NK-92 (cell line): ENCODE data around the gene GCNT3.
A peak's percentile ranks its signal among the peaks of the same experiment; 100 is the strongest.
"Not testable (repeated sequence)": the region's sequence is repeated elsewhere in the genome, so short reads cannot be mapped to it uniquely, and the experiment has no call there.

Experiments used
- DNase-seq: peaks from one replicate; lab custom pipeline; 2025; ENCODE audit not compliant: unreplicated experiment; lab: John Stamatoyannopoulos, UW

Gene GCNT3

GRCh38 chr15:59615661-59616060, 4.1 kb downstream of the GCNT3 start:
- DNase-seq: no peak

DNA sequence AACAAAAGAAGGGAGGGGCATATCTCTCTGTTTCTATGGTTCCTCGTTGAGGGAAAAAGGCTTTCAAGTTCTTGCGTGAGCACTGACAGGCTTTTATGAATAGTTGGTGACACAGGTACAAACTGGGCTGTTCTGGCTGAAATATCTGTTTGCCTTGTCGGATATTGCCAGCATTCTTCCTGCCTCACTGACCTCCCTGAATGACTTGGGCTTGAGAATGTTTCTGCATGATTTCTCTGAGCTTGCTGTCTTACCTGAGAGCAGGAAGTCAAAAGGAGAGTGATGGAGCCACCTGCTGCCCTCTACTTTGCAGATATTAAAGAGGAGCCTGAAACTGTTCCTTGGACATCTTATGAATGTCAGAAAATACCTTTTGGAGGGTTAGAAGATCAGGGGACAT, 4.8 kb downstream of the GCNT3 start:
- DNase-seq: no peak

GRCh38 chr15:59618406-59618805, 6.8 kb downstream of the GCNT3 start:
- DNase-seq: no peak

DNA sequence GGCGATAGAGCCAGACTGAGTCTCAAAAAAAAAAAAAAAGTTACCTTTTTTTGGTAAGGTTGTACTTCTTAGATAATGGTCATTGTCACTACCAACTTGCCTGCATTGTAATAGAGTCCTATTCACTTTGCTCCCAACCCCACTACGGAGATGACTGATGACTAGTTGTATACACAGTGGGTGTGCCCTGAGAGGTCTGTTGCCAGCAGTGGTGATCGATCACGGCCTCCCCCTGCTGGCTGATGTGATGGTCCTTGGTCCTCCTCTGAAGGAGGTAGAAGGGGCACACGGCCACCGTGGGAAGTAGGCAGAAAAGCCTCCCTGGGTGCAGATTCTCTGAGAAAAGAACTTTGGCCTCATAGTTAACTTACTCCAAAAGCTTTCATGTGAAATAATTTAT, 10.7 kb downstream of the GCNT3 start:
- no peak for DNase-seq

DNA sequence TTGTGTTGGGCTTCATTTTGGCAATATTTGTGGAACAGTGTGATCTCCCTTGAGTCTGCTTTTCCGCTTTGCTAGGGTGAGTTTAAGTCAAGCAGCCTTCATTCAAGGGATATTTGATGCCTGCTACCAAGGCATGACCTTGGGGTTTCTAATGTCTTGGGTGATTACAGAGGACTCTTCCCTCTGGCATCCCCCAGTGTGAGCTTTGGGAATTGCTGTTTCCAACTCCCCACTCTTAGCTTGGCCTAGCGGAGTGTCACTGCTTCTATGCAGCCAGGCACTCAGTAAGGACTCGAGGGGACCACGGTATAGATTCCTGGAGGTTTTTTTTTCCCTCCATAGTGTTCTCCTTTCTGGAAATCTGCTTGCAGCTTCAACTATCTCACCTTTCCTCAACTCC, 21.1 kb downstream of the GCNT3 start:
- no peak for DNase-seq

GRCh38 chr15:59636184-59636583, 24.6 kb downstream of the GCNT3 start:
- DNase-seq: no peak

DNA sequence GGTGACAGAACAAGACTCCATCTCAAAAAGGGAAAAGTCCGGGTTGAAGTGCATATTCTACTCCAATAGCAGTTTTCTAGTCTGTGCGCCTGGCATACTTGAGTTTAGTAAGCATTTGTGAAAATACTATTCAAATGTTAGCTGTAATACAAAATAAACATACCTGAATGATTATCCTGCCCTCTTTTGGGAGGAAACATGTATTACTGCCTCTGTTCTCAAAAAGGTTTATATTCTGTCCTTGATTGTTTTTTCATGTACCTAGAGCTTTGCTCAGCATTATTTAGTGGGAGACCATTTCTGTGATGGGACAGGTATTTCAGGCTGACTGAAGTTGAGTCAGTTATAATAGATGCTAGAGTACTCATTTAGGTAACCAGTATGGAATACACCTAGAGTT, 25.9 kb downstream of the GCNT3 start:
- DNase-seq: not testable (repeated sequence)

- DNase-seq: no peak
Measured at GRCh38 chr15:59642351-59642750, 30.8 kb downstream of the GCNT3 start.

DNA sequence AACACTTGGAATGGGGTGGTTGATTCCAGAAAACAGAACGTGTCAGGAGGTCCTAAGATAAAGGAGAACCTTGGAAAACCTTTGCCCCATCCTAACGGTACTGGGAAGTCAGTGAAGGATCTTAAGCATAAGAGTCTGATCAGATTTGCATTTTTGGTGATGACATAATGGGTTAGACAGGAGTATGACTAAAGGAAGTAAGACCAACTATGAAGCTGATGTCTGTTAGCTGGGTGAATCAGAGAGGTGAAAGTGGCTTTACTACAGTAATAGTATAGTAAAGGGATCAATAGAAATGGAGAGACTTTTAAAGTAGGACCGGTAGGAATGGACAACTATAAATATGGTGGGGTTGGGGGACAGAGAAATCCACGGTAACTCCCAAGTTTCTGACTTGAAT, 33.2 kb downstream of the GCNT3 start:
- DNase-seq: no peak

DNA sequence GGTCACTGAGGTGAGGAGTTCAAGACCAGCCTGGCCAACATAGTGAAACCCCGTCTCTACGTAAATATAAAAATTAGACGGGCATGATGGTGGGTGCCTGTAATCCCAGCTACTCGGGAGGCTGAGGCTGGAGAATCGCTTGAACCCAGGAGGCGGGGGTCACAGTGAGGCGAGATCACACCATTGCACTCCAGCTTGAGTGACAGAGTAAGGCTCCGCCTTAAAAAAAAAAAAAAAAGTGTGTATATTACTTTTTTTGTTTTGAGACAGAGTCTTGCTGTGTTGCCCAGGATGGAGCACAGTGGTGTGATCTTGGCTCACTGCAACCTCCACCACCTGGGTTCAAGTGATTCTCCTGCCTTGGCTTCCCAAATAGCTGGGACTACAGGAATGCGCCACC, 34.2 kb downstream of the GCNT3 start:
- DNase-seq: not testable (repeated sequence)

DNA sequence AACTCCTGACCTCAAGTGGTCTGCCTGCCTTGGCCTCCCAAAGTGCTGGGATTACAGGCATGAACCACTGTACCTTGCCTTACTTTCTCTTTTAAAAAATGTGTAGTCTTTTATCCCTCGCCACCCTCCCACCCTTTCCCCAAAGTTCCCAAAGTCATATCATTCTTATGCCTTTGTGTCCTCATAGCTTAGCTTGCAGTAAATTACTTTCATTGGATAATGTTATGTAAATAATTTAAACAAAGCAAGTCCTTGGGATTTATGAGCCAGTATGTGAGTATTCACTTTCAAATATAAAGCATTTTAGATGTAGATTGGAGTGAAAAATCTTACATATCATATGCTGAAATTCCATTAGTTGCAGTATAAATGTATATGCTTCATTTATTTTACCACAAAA, 34.7 kb downstream of the GCNT3 start:
- DNase-seq: no peak

DNA sequence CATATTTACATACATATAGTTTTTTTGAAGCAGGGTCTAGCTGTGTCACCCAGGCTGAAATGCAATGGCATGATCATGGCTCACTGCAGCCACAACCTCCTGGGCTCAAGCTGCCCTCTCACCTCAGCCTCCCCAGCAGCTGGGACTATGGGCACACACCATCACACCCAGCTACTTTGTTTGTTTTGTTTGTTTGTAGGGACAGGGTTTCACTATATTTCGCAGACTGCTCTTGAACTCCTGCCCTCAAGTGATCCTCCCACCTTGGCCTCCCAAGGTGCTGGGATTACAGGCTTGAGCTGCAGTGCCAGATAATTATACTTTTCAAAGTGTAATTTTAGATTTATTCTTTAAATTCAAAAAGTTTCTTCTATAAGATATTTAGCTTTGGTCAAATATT, 35.5 kb downstream of the GCNT3 start:
- DNase-seq: no peak

DNA sequence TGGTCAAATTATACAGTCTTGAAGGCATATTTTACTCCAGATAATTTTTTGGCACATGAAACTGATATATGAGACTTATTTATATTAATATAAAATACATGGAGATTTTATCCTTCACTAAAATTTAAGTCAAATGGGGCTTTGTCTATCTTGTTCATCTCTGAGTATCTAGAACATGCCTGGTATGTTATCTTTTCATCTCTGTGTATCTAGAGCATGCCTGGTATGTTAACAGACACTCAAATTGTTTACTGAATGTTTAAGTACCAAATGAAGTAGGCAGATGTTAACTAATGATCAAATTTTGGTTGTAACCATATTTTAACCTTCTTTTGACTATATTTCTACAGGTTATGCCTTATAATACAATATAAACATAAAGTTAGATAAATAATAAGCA, 38.0 kb downstream of the GCNT3 start:
- DNase-seq: no peak

DNA sequence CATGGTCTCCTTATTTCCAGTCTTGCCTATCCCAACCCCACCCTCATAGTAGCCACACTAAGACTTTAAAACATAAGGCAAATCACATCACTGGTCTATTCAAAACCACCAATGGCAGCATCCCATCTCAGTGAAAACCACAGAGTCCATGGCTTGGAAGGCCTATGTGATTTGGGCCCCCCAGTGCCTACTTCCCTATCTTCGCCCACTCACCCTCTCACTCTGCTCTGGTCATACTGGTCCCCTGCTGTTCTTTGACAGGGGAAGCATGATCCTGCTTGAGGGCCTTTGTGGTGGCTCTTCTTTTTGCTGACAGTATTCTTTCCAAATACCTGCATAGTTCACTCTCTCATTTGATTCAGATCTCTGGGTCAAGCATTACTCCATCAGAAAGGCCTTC, 42.5 kb downstream of the GCNT3 start:
- no peak for DNase-seq

- peak; percentile 82 for DNase-seq
Measured at GRCh38 chr15:59656897-59657634, 45.5 kb downstream of the GCNT3 start, which contains the start of gene GTF2A2. GTF2A2 (minus strand) TSS chr15:59657515; CDS start chr15:59652277, 5,238 bp downstream.

DNA sequence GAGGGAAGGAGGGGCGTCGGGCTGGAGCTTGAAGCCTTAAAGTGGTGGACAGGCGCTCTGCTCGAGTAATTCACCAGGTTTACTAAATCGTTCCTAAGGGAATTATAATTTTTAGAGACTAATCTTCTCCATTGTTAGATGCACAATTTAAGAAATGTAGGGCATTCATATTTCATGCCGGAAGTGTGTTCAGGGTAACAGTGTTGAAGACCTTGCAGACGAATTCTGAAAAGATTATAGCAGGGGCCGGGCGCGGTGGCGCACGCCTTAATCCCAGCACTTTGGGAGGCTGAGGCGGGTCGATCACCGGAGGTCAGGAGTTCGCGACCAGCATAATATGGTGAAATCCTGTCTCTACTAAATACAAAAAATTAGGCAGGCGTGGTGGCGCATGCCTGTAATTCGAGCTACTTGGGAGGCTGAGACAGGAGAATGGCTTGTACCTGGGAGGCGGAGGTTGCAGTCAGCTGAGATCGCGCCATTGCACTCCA, 46.1 kb downstream of the GCNT3 start:
- DNase-seq: no peak

DNA sequence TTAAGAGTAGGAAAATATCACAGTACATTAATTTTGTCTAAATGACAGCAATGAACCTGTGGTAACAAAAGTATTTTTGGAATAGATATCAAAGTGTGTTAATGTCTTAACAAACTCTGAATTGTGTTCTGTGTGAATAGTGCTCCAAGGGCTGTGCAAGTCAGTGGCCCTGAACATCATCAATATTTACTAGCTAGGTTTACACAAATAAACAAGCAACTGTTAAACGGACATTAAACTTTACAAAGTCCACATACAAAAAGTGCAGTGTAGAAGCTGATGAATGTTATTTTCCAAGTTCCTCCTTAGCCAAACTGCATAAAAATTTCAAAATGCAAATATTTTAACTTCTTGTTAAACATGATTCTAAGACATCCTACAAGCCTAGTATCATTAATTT, 47.8 kb downstream of the GCNT3 start:
- DNase-seq: no peak

GRCh38 chr15:59662260-59662659, 50.7 kb downstream of the GCNT3 start:
- no peak for DNase-seq

- no peak for DNase-seq
Measured at GRCh38 chr15:59668556-59668955, 57.0 kb downstream of the GCNT3 start.
